Measurements from ENCODE around the gene PIK3R5. TPM values are rescaled to one million over a fixed set of nuclear protein-coding genes. Genes with fewer than 3 reads are reported as not detected.

Gene PIK3R5
- total RNA-seq, 1 donor from 2014 or later: 0.90 TPM

DNA sequence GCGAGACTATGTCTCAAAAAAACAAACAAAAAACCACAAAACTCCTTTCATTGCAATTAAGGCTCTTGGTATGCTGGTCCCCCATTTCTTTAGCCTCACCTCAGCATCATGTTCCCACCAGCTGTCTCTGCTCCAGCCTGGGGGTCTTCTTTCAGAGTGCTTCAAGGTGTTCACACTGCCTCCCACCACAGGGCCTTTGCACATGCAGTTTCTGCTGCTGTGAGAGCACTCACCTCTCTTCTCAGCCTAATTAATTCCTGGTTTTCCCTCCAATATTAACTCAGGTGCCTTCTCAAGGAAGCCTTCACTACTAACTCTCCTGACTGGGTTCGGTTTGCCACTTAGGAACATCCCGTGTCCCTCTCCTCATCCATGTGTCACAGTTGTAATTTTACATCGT is 82.2 kb downstream of the PIK3R5 start:
- Mint-ChIP-seq H3K9me3 (no peaks in the 10 kb centered on the region), H3K36me3 (no peaks in the 10 kb centered on the region), H3K4me3 (no peak overlapping the region), H3K4me1 (no peaks in the 10 kb centered on the region), H3K27ac (no peak overlapping the region), H3K27me3 (ENCODE audit: insufficient read depth, low read depth) (peaks cover 4% of the 10 kb centered on the region)
- Histone ChIP-seq H3K9ac (no peak overlapping the region), H3F3A (ENCODE audit: low read depth) (no peaks in the 10 kb centered on the region), H3K36me3 (no peaks in the 10 kb centered on the region), H3K79me2 (ENCODE audit: low read depth) (no peaks in the 10 kb centered on the region), H3K27ac (no peak overlapping the region), H3K9me3 (ENCODE audit: low read depth) (no peaks in the 10 kb centered on the region), H3K4me2 (no peak overlapping the region), H2AFZ (replicated peaks) (no peak overlapping the region), H3K4me3 (no peak overlapping the region), H4K20me1 (ENCODE audit: low read depth) (no peaks in the 10 kb centered on the region), H3K27me3 (no peaks in the 10 kb centered on the region), H3K4me1 (peaks cover 7% of the 10 kb centered on the region)
- TF ChIP-seq EZH2phosphoT487 (IDR thresholded peaks at IDR 0.05) (no peak), EZH2 (IDR thresholded peaks at IDR 0.05) (no peak)
- TF ChIP-seq, protein P1, sequence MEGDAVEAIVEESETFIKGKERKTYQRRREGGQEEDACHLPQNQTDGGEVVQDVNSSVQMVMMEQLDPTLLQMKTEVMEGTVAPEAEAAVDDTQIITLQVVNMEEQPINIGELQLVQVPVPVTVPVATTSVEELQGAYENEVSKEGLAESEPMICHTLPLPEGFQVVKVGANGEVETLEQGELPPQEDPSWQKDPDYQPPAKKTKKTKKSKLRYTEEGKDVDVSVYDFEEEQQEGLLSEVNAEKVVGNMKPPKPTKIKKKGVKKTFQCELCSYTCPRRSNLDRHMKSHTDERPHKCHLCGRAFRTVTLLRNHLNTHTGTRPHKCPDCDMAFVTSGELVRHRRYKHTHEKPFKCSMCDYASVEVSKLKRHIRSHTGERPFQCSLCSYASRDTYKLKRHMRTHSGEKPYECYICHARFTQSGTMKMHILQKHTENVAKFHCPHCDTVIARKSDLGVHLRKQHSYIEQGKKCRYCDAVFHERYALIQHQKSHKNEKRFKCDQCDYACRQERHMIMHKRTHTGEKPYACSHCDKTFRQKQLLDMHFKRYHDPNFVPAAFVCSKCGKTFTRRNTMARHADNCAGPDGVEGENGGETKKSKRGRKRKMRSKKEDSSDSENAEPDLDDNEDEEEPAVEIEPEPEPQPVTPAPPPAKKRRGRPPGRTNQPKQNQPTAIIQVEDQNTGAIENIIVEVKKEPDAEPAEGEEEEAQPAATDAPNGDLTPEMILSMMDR (IDR thresholded peaks at IDR 0.05): no peak
- no peak for DNase-seq (ENCODE audit: low spot score)

DNA sequence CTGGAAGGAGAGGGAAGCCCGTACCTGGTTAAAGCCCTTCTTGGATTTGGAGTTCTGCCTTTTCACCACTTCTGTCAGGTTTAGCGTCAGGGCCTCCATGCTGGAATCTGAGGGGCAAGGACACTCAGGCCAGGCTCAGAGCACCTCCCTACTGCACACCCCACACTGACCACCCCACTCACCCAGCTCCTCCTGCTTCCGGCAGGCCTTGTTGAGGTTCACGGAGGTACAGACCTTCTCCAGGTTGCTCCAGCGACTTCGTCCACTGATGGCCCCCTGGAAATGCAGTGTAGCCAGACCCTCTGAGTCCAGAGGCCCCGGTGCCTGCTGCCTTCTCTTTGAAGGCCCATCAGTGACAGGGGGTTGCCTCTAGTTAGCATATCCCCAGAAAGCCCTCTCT is 83.9 kb downstream of the PIK3R5 start:
- H3K9ac ChIP-seq: no peak overlapping the region
- DNase-seq (ENCODE audit: low spot score): no peak
- H3K79me2 ChIP-seq (ENCODE audit: low read depth): no peaks in the 10 kb centered on the region
- no peak overlapping the region for H3K27ac Mint-ChIP-seq
- H3K27me3 Mint-ChIP-seq (ENCODE audit: insufficient read depth, low read depth): peaks cover 9% of the 10 kb centered on the region
- H3K4me1 Mint-ChIP-seq: no peaks in the 10 kb centered on the region
- H3K9me3 ChIP-seq (ENCODE audit: low read depth): no peaks in the 10 kb centered on the region
- H3K36me3 Mint-ChIP-seq: no peaks in the 10 kb centered on the region
- H3K4me1 ChIP-seq: peaks cover 7% of the 10 kb centered on the region
- no peaks in the 10 kb centered on the region for H3K9me3 Mint-ChIP-seq
- no peak overlapping the region for H3K4me2 ChIP-seq
- H3F3A ChIP-seq (ENCODE audit: low read depth): no peaks in the 10 kb centered on the region
- H3K36me3 ChIP-seq: no peaks in the 10 kb centered on the region
- no peaks in the 10 kb centered on the region for H4K20me1 ChIP-seq (ENCODE audit: low read depth)
- H3K27ac ChIP-seq: no peak overlapping the region
- no peaks in the 10 kb centered on the region for H3K27me3 ChIP-seq
- no peak overlapping the region for H3K4me3 ChIP-seq
- TF ChIP-seq, protein P1 (IDR thresholded peaks at IDR 0.05): no peak
- no peak for TF ChIP-seq EZH2phosphoT487 (IDR thresholded peaks at IDR 0.05)
- TF ChIP-seq EZH2 (IDR thresholded peaks at IDR 0.05): no peak
- no peak overlapping the region for H3K4me3 Mint-ChIP-seq
- no peak overlapping the region for H2AFZ ChIP-seq (replicated peaks)

DNA sequence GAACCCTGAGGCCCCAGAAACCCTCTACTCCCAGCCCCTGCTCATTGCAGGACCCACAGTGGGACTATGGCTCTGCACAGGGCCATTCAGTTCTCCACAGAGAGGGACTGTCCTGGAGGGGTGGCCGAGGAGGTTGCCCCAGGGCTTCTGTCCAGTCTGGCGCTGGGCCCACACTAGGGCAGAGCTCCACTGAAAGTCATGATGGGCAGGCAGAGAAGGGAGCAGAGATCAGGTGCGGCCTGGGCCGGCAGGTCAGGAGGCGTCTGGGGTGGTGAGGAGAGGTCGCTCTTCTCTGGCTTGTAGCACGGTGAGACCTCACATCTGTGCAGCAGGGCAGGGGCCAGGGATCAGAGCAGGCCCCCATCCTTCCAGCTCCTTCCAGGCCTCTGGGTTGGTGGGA is 85.0 kb downstream of the PIK3R5 start:
- Histone ChIP-seq H3K9ac (no peak overlapping the region), H3K27me3 (no peaks in the 10 kb centered on the region), H2AFZ (replicated peaks) (no peak overlapping the region), H3K79me2 (ENCODE audit: low read depth) (no peaks in the 10 kb centered on the region), H3K4me1 (peaks cover 7% of the 10 kb centered on the region), H3F3A (ENCODE audit: low read depth) (no peaks in the 10 kb centered on the region), H3K4me3 (no peak overlapping the region), H3K4me2 (no peak overlapping the region), H3K27ac (no peak overlapping the region), H3K9me3 (ENCODE audit: low read depth) (no peaks in the 10 kb centered on the region), H3K36me3 (no peaks in the 10 kb centered on the region), H4K20me1 (ENCODE audit: low read depth) (no peaks in the 10 kb centered on the region)
- no peak for DNase-seq (ENCODE audit: low spot score)
- Mint-ChIP-seq H3K27me3 (ENCODE audit: insufficient read depth, low read depth) (peaks cover 6% of the 10 kb centered on the region), H3K4me1 (no peaks in the 10 kb centered on the region), H3K9me3 (no peaks in the 10 kb centered on the region), H3K36me3 (no peaks in the 10 kb centered on the region), H3K27ac (no peak overlapping the region), H3K4me3 (no peak overlapping the region)
- TF ChIP-seq, protein P1 (IDR thresholded peaks at IDR 0.05): no peak
- TF ChIP-seq EZH2phosphoT487 (IDR thresholded peaks at IDR 0.05) (no peak), EZH2 (IDR thresholded peaks at IDR 0.05) (no peak)
